Fibroblast of upper back skin (primary cell): ENCODE results near the gene ARRB1.
"Not testable (repeated sequence)": the region's sequence is repeated elsewhere in the genome, so short reads cannot be mapped to it uniquely, and the experiment has no call there.

Experiments
- DNase-seq: peaks from one replicate; pipeline ENCODE4 v3.0.0-alpha.2; 2013

The ARRB1 gene

DNA sequence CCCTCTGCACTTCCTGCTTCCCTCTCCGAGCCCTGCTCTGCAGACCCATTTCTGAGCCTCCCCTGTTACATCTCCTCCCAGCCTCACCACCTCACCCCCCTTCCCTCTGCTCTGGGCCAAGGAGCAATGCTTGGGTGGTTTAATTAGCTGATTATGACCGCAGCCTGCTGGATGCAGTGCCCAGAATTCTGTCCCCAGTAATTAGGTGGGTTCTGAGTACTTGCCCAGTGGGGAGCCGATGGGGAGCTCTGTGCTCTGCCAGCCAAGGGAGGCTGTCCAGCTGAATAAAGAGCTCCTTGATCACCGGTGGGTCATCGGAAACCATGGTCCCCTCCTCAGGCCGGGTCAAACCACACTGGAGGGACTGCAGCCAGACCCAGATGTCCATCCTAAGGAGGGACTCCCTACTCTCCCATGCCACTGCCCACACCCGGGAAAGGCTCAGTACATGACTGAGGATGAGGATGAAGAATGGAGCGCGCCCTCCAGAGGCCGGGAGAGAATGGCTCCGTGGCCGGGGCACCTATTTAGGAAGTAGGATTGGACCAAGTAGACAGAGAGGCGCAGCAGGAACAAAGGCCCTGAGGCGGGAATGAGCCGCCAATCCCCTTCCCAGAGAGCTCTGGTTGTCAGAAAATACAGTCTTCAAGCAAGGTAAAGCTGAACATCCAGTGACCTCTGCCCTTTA is 9.1 kb downstream of the ARRB1 start:
- no peak for DNase-seq

DNA sequence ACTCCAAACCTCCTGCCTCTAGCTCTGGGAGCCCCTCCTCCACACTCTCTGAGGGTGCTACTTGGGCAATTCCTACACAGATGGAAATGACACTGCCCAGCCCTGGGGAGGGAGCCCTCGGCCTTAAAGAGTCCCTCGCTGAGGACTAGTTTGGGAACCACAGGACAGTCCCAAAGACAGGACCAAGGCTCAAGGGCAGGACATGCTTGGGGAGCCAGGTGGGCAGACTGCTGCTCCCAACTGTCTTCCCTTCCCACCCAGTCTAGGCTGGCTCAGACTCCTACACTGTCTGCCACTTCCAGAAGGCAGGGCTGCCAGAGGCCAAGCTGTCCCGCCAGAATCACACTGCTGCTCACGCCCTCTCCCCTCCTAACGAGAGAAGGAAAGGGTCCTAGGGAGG is 9.8 kb downstream of the ARRB1 start:
- DNase-seq = no peak

DNA sequence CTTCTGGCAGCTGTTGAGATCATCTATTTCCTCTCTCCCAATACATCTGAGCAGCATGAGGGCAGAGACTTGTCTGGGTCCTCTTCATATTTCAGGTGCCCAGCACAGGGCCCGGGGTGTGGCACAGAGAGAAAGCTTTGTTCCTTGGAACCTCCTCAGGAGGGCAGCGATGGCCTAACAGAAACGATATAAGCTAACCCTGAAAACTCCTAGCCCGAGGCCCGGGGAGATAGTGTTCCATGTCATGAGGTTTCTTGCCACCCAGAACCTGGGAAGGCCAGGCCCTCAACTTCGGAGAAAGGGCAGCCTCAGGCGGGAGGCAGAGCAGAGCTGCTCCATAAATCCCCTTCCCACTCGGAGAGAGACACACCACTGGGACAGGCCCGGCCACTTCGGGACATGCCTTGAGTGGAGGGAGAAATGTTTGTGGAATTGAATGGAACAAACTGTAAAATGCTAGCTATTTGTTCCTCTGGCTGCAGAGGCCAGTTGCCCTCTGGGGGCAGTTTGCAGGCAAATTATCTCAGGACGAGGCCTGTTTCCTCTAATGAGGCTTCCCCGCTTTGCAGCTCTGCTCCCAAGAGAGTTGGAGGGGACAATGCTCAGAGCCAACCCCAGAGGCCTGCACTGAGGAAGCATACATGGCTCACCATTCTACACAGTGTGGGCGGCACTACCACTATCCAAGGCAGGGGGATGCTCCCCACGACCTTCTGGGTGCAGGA is 11.6 kb downstream of the ARRB1 start:
- no peak for DNase-seq

DNA sequence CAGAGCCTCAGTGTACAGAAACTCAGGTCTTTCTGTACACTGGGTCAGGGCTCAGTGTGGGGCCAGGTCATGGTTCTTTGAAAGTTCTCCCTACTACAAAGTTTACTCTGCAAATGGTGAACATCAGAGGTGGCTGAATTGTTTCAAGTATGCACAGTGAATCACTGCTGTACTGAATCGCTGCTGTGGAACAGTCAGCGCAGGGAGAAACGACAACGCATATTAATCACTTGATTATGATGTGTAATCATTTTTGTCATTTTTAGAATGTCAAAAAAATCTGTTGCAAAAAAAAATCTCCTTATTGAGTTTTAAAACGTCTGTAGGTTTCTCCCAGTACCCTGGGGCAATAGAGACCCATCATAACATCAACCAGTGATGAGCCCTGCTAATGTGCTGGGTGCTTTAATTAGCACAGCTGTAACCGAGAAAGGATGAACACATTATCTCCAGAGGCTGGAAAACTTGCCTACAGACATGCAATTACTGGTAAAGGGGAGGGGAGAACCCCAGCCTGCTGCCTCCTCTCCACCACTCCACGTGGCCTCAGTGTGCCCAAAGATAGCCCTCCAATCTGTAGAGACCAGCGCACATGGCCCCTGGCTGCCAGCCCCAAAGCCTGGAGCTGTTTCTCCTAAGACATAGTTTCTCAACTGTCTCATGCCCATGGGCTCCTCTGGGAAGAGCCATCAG is 12.8 kb downstream of the ARRB1 start:
- peak; percentile 51 for DNase-seq

DNA sequence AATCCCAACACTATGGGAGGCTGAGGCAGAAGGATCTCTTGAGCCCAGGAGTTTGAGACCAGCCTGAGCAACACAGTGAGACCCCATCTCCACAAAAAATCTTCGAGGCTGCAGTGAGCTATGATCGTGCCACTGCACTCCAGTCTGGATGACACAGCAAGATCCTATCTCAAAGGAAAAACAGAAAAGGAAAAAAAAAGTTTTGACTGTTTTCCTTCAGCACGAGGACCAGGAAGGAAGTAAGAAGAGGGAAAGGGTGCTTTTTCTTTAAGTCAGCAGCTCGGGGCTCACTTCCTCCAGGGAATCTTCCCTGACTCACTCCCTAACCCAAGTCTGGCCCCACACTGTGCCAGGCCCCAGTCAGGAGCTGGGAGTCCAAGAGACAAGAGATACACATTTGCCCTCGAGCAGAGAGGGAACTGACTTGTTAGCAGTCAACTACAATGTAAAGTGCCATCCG is 14.2 kb downstream of the ARRB1 start:
- peak; percentile 38 for DNase-seq

DNA sequence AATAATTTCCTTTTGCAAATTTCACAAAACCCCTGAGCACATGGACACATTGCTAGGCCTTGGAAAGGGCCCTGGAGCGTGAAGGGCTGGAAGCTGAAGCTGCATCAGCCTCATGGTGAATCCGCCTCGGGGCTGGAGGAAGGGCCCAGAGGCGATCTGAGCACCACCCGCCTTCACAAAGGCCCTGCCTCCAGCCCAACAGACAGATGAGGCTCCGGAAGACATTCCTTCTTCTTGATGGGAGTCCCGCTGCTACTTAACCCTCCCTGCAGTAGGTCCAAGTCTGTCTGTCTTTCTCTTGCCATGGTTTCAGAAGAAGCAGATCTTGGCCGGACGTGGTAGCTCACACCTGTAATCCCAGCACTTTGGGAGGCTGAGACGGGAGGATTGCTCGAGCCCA is 16.5 kb downstream of the ARRB1 start:
- DNase-seq = no peak

DNA sequence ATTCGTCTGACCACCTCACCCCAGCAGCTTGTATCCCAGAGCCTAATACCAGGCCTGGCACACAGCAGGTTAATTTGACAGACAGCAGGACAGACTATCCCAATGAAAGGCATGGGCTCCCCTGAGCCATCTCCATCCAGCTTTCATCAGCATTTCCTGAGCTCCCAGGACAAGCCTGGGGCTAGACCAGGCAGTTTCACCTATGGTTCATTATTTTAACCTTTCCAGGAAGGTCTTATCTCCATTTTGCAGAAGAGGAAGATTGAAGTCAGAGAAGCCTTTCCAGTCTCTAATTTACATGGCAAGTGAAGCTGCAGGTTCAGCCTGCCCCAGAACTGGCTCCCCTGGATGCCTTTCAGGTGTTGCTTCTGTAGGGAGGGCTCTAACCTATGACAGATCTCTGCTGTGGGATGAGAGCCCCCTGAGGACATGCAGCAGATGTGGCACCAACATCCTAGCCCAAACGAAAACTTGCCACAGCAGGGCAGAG is 17.0 kb downstream of the ARRB1 start:
- no peak for DNase-seq

DNA sequence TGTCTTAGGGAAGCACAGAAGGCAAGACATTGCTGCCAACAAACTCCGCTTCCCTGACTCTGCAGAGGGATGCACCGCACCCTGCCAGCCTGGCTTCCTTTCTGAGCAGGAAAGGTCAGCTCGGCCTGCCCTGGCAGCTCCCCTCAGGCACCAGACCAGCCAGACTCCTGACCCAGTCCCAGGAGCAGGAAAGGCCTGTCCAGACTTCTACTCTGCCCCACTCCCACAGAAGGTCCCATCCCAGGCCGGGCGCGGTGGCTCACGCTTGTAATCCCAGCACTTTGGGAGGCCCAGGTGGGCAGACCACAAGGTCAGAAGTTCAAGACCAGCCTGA is 17.7 kb downstream of the ARRB1 start:
- DNase-seq = no peak

DNA sequence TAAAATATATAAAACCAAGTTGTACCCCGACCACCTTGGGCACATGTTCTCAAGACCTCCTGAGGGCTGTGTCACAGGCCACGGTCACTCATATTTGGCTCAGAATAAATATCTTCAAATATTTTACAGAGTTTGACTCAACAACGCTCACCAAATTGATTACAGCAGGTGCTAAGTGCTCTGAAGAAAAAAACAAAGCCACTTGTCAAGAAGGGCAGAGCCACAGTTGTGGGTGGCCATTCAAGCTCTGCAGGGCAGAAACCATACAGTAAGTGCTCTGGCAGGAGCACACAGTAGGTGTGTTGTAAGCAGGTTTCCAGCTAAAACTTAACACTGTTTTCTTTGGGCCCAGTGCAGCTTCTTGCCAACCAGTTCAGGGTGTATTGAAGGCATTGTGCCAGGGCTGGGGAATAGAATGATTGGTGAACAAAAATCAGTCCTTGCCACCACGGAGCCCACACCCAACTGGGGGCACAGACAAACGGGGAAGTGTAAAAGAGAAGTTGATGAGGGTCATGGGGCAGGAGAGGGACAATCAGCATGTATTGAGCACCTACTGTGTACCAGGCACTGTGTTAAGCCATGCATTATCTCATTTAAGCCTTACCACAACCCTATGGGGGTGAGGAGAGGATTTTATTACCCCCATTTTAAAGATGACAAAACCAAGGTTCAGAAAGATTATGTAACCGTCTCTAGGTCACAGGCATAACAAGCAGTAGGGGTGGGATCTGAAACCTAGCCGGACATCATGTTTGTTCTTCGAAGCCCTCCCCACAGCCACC is 18.2 kb downstream of the ARRB1 start:
- DNase-seq = no peak

DNA sequence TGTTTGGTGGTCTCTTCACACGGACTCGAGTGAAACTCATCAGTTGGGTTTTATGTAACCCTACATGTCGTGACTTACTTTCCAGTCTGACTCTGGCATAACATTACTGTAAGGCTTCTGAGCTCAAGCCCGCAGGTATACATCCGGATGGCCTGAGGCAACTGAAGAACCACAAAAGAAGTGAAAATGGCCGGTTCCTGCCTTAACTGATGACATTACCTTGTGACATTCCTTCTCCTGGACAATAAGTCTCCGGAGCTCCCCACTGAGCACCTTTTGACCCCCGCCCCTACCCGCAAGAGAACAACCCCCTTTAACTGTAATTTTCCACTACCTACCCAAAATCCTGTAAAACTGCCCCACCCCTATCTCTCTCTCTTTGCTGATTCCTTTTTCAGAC is 19.7 kb downstream of the ARRB1 start:
- not testable (repeated sequence) for DNase-seq

DNA sequence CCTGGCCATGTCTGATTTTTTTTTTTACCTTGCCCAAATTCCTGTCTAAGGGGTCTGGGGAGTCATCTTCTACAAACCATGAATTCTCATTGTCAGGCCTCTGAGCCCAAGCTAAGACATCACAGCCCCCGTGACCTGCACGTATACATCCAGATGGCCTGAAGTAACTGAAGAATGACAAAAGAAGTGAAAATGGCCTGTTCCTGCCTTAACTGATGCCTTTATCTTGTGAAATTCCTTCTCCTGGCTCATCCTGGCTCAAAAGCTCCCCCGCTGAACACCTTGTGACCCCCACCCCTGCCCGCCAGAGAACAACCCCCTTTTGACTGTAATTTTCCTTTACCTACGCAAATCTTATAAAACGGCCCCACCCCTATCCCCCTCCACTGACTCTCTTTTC is 20.2 kb downstream of the ARRB1 start:
- not testable (repeated sequence) for DNase-seq

DNA sequence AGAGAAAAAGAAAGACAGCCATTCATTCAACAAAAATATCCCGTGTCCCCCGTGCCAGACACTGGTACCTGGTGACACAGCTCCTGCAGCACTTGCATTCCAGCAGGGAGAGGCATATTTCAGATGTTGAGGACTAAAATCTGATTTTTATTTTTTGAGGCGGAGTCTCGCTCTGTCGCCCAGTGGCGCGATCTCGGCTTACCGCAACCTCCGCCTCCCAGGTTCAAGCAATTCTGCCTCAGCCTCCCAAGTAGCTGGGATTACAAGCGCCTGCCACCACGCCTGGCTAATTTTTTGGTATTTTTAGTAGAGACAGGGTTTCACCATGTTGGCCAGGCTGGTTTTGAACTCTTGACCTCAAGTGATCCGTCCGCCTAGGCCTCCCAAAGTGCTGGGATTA is 20.6 kb downstream of the ARRB1 start:
- DNase-seq = not testable (repeated sequence)

DNA sequence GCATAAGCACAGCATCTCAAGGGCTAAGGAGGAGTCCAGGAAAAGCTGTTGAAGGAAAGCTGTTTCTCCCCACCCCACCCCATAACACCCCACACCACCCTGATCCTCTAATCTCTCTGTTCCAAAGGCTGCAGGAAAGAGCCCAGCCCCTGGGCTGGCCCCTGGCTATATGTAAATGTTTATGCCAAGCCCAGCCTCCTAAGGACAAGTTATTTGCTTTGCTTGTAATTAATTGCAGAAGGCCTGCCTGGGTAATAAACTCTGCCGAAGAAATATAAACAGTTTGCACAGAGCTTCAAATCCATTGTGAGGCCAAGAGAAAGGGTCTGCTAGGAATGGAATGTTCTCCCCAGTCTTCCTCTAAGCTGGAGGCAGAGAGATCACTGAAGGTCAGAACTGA is 21.2 kb downstream of the ARRB1 start:
- DNase-seq = no peak

DNA sequence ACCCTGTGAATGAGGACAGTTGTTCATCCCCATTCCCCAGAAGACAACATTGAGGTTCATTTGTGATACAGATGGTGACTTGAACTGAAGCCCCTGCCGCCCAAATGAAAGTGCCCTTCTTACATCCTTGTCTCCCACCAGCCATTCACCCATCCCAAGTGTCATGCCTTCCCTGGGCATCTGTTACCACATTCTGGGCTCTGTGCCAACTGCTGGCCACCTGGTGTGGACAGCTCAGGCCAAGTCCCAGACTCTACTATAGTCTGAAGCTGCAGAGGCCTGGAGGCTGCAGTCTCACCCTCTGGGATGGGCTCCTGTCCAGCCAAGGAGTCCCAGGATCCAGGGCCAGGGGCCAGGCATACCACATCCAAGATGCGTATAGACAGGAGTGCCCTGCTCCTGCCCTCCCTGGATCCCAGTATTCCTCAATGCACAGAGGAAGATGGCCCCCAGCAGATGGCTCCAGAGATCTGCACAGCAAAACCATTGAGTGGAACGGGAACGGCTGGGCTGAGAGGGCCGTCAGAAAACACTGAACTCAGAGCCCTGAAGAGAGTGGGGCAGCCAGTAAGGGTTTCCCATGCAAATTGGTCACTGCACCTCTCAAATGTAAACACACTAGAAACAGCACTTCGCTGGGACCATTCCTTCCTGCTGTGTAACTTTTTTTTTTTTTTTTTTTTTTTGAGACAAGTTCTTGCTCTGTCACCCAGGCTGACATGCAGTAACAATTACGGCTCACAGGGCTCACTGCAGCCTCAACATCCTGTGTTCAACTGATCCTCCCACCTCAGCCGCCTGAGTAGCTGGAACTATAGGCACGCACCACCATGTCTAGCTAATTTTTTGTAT is 22.8 kb downstream of the ARRB1 start:
- DNase-seq = peak; percentile 71

DNA sequence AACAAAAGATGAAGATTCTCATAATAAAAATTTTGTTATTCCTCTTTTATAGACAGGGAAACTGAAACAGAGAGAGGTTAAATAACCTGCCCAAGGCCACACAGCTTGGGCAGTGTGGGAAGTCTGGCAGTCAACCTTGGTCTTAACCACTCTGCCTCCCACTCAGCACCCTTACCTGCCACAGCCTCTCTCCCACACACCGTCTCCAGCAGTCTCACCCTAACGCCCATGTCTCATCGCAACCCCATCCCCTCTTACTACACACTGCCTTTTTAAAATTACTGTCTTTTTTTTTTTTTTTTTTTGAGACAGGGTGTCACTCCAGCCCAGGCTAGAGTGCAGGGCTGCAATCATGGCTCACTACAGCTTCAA is 25.0 kb downstream of the ARRB1 start:
- DNase-seq = no peak

DNA sequence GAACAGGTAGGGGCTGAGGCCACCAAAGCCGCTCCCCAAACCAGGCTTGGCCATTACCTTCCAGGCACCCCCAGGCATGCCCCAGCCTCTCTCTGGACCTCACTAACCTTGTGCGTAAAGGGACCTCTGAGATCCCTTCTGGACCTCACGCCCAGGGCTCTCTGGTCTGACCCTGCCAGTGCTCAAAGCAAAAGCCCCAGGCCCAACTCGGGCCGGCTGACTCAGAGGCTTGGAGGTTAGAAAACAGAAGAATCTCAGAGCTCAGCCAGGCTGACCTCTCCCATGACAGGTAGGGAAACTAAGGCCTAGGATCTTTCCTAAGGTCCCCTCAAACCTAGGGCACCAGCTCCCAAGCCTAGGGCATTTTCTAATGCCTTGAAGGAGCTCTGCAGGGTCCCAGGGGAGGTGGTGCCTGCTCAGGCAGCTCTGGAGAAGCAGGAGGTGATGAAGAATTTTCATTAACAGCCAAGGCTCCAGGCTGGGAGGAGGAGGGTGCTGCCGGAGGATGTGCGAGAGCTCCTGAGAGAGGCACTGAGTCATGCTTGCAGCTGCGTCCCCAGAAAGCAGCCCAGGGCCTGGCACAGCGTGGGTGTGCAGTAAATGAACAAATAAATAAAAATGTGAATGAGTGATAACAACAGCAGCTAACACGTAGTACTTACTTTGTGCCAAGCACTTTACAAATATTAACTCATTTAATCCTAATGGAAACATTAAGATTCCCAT is 25.6 kb downstream of the ARRB1 start:
- DNase-seq = peak; percentile 73

DNA sequence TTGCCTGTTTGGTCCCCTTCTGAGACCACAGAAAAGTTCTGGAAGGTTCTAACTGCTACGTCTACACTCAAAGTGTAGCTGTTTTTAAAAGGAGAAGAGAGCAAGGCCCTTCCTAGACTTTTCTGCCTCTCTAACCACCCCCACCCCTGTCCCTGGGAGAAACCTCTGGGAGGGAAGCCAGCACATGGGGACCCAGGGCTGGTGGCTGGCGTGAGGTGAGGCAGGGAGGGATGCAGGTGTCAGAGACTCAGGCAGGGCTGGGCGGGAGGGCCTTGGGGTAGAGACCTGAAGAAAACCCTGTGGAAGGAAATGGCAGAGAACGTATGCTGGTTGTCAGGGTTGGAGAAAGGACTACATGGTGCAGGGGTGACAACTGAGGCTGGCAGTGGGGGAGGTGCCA is 26.7 kb downstream of the ARRB1 start:
- DNase-seq = no peak

DNA sequence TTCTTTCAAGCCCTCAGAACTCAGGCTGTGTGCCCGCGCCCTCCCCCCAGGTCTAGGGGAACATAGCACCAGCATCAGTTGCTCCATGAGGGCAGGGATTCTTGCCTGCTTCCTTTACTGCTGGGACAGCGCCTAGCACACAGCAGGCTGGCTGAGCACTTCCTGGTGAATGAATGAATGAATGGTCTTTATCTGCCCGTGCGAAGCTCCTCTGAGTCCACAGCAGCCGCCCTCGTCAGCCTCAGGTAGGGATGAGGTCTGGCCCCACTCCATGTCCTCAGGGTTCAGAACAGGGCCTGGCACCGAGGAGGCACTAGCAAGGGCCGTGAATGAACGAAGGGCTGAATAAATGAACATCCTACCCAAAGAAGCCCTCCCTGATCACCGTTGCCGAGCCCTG is 27.3 kb downstream of the ARRB1 start:
- DNase-seq = no peak

DNA sequence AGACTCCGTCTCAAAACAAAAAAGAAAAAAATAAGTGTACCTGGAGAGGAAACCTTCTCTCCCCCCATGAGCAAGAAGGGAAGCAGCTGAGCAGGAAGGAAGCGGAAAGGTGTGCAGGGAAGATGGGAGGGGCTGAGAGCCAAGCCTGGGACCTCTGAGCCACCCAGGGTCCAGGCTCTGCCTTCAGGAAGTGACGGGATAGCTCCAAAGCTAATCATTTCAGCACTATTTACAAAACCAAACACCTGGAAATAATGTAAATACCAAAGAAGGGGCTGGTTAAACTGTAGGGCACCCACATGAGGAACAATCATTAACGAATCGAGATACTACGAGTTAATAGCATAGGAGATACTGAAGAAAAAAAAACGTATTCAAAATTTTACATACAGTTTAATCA is 27.9 kb downstream of the ARRB1 start:
- no peak for DNase-seq

DNA sequence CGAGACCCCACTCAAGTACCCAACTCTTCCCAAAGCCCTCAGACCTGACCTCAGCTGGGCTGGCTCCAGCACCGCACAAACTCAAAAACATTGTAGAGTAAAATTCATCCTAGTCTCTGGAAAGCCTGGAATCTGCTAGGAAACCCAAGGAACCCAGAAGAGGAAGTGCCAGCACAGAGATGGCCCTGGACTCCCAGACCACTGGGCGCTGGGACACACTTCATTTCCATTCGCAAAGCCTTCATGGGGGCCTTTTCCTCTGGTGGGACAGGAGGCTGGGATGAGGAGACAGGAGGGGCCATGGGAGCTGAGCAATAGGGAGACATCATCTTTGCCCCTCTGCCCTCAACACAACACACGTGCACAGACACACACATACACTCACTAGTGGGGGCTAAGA is 30.8 kb downstream of the ARRB1 start:
- DNase-seq = no peak

DNA sequence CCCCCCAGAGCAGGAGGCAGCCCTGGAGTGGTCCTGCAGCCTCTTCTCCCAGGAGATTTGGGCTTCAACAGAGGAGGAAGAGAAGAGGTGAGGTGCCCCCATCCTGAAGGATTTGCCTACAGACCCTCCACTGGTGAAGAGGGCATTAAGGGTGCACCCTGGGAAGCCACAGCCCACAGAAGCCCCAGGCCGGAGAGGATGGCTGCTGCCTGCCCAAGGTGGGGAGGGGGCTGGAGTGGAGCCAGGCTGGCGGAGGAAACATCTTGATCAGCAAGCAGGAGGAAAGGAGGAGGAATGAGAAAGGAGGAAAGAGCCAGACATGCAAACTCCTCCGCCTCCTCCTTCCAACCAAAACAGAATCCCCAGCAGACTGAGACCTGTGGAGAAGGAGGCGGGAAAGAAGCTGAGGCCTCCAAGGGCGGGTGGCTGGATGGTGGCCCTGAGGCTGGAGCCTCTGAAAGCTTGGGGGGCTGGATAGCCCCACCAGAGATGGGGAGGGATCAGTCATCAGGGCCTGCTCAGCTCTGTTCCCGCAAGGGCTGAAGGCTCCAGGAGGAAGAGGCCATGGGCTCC is 31.3 kb downstream of the ARRB1 start:
- no peak for DNase-seq
